HepG2 (cell line): ENCODE data around the gene HSPA1B. TPM values are rescaled to one million over a fixed set of nuclear protein-coding genes. Genes with fewer than 3 reads are reported as not detected.

Experiments
- HMG20A ChIP-seq: IDR thresholded peaks from 2 replicates; pipeline ENCODE4 v1.6.1; 2016; ENCODE audit warnings: borderline replicate concordance
- SPEN ChIP-seq: sonication (generic); formaldehyde crosslinking; IDR thresholded peaks from 2 replicates; pipeline ENCODE4 v1.5.1; 2020; ENCODE audit warnings: low read depth, mild to moderate bottlenecking, missing genetic modification reagents
- TP53 ChIP-seq: sonication (generic); formaldehyde crosslinking; conservative IDR thresholded peaks from 2 replicates; pipeline ENCODE4 v1.4.0; 2020; ENCODE audit warnings: missing genetic modification reagents
- ZBTB38 ChIP-seq: sonication (generic); formaldehyde crosslinking; IDR thresholded peaks from 2 replicates; pipeline ENCODE4 v1.5.1; 2020; ENCODE audit warnings: mild to moderate bottlenecking, missing genetic modification reagents
- ZBTB8A ChIP-seq: sonication (generic); formaldehyde crosslinking; IDR thresholded peaks from 2 replicates; pipeline ENCODE4 v1.4.0; 2020; ENCODE audit warnings: mild to moderate bottlenecking, low read depth, missing genetic modification reagents, borderline replicate concordance
- ZNF10 ChIP-seq: sonication (generic); formaldehyde crosslinking; IDR thresholded peaks from 2 replicates; pipeline ENCODE4 v1.4.0; 2020; ENCODE audit warnings: mild to moderate bottlenecking, low read depth, missing genetic modification reagents, borderline replicate concordance
- ZNF12 ChIP-seq: sonication (generic); formaldehyde crosslinking; IDR thresholded peaks from 2 replicates; pipeline ENCODE4 v1.5.0; 2020; ENCODE audit warnings: missing genetic modification reagents
- ZNF256 ChIP-seq: sonication (generic); formaldehyde crosslinking; conservative IDR thresholded peaks from 2 replicates; pipeline ENCODE4 v1.4.0; 2020; ENCODE audit warnings: missing genetic modification reagents
- ZNF296 ChIP-seq: sonication (generic); formaldehyde crosslinking; conservative IDR thresholded peaks from 2 replicates; pipeline ENCODE4 v1.5.0; 2020; ENCODE audit warnings: mild to moderate bottlenecking, missing genetic modification reagents
- ZNF879 ChIP-seq: sonication (generic); formaldehyde crosslinking; IDR thresholded peaks from 2 replicates; pipeline ENCODE4 v1.8.1; 2023; ENCODE audit warnings: missing genetic modification reagents
- polyA plus RNA-seq, 8 experiments: library from polyadenylated mRNA; depleted of rRNA in 3 of 8; stranded (reverse) in 7 of 8; unstranded in 1 of 8; fragments of >200 nt; fragmentation: Illumina TruSeq in 4 of 8; extraction: Trizol in 4 of 8; gene quantifications; 2 replicates each; pipeline versions ENCODE4 v1.2.1 to v1.2.3, GENCODE V29; 2011 to 2016; ENCODE audit warnings: low read depth in 4 of 8, missing spikeins in 1 of 8, mixed read lengths in 1 of 8; ENCODE audit not compliant: insufficient read depth in 1 of 8
- total RNA-seq, 5 experiments: library from RNA; depleted of rRNA; stranded (reverse); fragments of >200 nt; fragmentation: Illumina TruSeq; extraction: Trizol; gene quantifications; 2 replicates each; pipeline ENCODE4 v1.2.3, GENCODE V29; 2016; ENCODE audit warnings: low read depth in 1 of 5
- TF ChIP-seq, protein P1 (sequence below): fragments of 450-650 bp; IDR thresholded peaks from 2 replicates; pipeline ENCODE4 v1.6.1; 2017; ENCODE audit warnings: mild to moderate bottlenecking
- TF ChIP-seq, protein P2 (sequence below): sonication (generic); formaldehyde crosslinking; IDR thresholded peaks from 2 replicates; pipeline ENCODE4 v1.5.1; 2020; ENCODE audit warnings: mild to moderate bottlenecking, missing genetic modification reagents, moderate library complexity
- TF ChIP-seq, protein P3 (sequence below): sonication (generic); formaldehyde crosslinking; IDR thresholded peaks from 2 replicates; pipeline ENCODE4 v1.8.1; 2023; ENCODE audit warnings: mild to moderate bottlenecking, inconsistent platforms, moderate library complexity, missing genetic modification reagents, borderline replicate concordance
- TF ChIP-seq, protein P4 (sequence below): sonication (generic); formaldehyde crosslinking; IDR thresholded peaks from 2 replicates; pipeline ENCODE4 v1.8.0; 2022; ENCODE audit warnings: missing genetic modification reagents, mild to moderate bottlenecking, borderline replicate concordance
- TF ChIP-seq, protein P5 (sequence below): sonication (generic); formaldehyde crosslinking; IDR thresholded peaks from 2 replicates; pipeline ENCODE4 v1.5.0; 2020; ENCODE audit warnings: mild to moderate bottlenecking, missing genetic modification reagents
- TF ChIP-seq, protein P6 (sequence below), 2 experiments: sonication (generic) in 1 of 2; formaldehyde crosslinking in 1 of 2; IDR thresholded peaks; 2 replicates each; pipeline versions ENCODE4 v1.5.1 to v1.6.1; 2011 to 2020; ENCODE audit warnings: borderline replicate concordance in 1 of 2, low read depth in 1 of 2, low read length in 1 of 2, mild to moderate bottlenecking in 1 of 2, missing genetic modification reagents in 1 of 2, moderate library complexity in 1 of 2

HSPA1B gene
- total and polyA plus RNA-seq, 2 of the 13 experiments (the other 11 are each of a cell fraction or from before 2014, with no cell fraction given) = 26.0 to 186 TPM

DNA sequence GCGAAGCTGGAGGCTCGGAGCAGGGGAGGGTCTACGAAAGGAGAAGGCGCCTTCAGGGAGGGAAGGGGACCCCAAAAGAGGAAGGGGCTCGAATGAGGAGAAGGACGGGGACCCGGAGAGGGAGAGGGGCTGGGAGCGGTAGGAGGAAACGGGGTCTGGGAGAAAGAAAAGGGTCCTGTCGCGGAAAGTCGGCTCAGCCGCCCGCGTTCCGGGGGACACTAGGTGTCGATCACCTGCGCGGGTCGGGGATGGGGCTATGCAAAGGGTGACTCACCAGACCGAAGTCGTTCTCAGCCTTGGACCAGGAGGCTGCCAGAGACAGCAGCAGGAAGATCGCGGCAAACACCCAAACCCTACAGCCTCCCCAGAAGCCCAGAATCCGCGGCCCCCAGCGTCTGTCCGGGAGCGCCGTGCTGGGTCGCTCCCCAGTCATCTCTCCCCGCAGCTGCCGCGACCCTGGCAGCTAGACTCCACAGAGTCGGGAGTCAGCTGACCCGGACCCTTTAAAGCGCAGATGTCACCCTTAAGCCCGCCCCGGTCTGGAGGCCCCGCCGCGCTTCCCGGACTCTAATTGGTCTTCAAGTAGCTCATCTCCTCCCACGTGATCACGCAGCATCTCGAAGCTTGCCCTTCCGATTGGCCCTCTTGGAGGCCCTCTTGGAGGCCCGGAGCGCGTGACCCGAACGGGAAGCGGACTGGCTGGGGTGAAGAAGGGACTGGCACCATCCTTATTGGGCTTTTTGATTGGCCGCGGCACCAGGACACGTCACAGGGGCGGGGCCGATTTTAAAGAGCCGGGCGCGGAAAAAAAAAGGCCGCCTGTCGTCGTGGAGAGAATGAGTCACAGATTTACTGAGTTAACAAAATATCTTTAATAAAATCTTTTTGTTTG lies 35.1 kb downstream of the HSPA1B start, which contains the start of gene NEU1 (continued):
- TF ChIP-seq, protein P1, sequence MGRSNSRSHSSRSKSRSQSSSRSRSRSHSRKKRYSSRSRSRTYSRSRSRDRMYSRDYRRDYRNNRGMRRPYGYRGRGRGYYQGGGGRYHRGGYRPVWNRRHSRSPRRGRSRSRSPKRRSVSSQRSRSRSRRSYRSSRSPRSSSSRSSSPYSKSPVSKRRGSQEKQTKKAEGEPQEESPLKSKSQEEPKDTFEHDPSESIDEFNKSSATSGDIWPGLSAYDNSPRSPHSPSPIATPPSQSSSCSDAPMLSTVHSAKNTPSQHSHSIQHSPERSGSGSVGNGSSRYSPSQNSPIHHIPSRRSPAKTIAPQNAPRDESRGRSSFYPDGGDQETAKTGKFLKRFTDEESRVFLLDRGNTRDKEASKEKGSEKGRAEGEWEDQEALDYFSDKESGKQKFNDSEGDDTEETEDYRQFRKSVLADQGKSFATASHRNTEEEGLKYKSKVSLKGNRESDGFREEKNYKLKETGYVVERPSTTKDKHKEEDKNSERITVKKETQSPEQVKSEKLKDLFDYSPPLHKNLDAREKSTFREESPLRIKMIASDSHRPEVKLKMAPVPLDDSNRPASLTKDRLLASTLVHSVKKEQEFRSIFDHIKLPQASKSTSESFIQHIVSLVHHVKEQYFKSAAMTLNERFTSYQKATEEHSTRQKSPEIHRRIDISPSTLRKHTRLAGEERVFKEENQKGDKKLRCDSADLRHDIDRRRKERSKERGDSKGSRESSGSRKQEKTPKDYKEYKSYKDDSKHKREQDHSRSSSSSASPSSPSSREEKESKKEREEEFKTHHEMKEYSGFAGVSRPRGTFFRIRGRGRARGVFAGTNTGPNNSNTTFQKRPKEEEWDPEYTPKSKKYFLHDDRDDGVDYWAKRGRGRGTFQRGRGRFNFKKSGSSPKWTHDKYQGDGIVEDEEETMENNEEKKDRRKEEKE = no peak
- TF ChIP-seq TP53 (CRISPR knock-in tag) (no peak), SPEN (peak; percentile 87), HMG20A (no peak), ZBTB38 (CRISPR knock-in tag) (peak; percentile 56), ZNF879 (peak; percentile 92), ZBTB8A (CRISPR knock-in tag) (no peak), ZNF296 (CRISPR knock-in tag) (no peak), ZNF10 (CRISPR knock-in tag) (no peak), ZNF256 (CRISPR knock-in tag) (no peak; the same call in 1 of the 2 replicates), ZNF12 (peak; percentile 74)
- TF ChIP-seq, protein P2, sequence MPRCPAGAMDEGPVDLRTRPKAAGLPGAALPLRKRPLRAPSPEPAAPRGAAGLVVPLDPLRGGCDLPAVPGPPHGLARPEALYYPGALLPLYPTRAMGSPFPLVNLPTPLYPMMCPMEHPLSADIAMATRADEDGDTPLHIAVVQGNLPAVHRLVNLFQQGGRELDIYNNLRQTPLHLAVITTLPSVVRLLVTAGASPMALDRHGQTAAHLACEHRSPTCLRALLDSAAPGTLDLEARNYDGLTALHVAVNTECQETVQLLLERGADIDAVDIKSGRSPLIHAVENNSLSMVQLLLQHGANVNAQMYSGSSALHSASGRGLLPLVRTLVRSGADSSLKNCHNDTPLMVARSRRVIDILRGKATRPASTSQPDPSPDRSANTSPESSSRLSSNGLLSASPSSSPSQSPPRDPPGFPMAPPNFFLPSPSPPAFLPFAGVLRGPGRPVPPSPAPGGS (CRISPR knock-in tag) = peak; percentile 67
- TF ChIP-seq, protein P3, sequence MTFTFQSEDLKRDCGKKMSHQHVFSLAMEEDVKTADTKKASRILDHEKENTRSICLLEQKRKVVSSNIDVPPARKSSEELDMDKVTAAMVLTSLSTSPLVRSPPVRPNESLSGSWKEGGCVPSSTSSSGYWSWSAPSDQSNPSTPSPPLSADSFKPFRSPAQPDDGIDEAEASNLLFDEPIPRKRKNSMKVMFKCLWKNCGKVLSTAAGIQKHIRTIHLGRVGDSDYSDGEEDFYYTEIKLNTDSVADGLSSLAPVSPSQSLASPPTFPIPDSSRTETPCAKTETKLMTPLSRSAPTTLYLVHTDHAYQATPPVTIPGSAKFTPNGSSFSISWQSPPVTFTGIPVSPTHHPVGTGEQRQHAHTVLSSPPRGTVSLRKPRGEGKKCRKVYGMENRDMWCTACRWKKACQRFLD = peak; percentile 66
- TF ChIP-seq, protein P4, sequence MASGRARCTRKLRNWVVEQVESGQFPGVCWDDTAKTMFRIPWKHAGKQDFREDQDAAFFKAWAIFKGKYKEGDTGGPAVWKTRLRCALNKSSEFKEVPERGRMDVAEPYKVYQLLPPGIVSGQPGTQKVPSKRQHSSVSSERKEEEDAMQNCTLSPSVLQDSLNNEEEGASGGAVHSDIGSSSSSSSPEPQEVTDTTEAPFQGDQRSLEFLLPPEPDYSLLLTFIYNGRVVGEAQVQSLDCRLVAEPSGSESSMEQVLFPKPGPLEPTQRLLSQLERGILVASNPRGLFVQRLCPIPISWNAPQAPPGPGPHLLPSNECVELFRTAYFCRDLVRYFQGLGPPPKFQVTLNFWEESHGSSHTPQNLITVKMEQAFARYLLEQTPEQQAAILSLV (CRISPR knock-in tag) = peak; percentile 95
- TF ChIP-seq, protein P5, sequence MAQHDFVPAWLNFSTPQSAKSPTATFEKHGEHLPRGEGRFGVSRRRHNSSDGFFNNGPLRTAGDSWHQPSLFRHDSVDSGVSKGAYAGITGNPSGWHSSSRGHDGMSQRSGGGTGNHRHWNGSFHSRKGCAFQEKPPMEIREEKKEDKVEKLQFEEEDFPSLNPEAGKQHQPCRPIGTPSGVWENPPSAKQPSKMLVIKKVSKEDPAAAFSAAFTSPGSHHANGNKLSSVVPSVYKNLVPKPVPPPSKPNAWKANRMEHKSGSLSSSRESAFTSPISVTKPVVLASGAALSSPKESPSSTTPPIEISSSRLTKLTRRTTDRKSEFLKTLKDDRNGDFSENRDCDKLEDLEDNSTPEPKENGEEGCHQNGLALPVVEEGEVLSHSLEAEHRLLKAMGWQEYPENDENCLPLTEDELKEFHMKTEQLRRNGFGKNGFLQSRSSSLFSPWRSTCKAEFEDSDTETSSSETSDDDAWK (CRISPR knock-in tag) = no peak
- TF ChIP-seq, protein P6, sequence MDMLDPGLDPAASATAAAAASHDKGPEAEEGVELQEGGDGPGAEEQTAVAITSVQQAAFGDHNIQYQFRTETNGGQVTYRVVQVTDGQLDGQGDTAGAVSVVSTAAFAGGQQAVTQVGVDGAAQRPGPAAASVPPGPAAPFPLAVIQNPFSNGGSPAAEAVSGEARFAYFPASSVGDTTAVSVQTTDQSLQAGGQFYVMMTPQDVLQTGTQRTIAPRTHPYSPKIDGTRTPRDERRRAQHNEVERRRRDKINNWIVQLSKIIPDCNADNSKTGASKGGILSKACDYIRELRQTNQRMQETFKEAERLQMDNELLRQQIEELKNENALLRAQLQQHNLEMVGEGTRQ (IDR thresholded peaks at IDR 0.05; ENCODE audit: low read depth, low read length) = peak; percentile 96
- TF ChIP-seq, protein P6 (CRISPR knock-in tag; IDR thresholded peaks at IDR 0.05; ENCODE audit: borderline replicate concordance) = peak; percentile 99; the same call in 1 of the 2 replicates
